DMS53 (cell line): Measurements from ENCODE around the gene ACTG1.

Experiments used
- DNase-seq: peaks from one replicate; lab custom pipeline; 2025; lab: John Stamatoyannopoulos, UW

Gene ACTG1

DNA sequence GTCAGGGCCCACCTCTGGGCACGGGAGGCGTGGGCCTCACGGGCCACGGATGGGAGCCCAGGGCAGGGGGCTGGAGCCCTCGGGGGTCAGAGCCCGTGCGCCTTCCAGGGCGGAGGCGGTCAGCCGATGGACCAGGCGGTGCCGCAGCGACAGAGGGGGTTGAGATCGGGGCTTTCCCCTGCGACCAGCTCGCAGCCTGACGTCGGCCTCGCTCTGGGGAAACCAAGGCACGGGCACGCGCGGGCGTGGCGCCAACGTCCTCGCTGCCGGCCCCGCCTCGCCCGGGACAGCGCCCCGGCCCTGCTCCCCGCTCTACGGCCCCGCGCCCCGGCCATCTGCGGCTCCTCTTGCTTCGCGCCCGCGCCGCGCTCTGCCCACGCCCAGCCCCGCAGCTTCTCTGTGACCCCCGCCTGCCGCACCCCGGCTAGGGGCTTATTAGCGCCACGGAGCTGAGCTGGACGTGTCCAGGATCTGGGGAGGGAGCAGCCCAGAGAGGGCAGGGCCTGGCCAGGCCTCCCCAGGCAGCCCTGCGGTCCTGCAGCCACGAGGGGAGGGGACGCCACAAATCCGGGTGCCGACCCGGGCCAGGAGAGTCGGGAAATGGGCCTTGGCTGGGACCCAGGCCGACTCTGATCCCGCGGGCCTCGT lies 13.5 kb downstream of the ACTG1 start:
- no peak for DNase-seq

DNA sequence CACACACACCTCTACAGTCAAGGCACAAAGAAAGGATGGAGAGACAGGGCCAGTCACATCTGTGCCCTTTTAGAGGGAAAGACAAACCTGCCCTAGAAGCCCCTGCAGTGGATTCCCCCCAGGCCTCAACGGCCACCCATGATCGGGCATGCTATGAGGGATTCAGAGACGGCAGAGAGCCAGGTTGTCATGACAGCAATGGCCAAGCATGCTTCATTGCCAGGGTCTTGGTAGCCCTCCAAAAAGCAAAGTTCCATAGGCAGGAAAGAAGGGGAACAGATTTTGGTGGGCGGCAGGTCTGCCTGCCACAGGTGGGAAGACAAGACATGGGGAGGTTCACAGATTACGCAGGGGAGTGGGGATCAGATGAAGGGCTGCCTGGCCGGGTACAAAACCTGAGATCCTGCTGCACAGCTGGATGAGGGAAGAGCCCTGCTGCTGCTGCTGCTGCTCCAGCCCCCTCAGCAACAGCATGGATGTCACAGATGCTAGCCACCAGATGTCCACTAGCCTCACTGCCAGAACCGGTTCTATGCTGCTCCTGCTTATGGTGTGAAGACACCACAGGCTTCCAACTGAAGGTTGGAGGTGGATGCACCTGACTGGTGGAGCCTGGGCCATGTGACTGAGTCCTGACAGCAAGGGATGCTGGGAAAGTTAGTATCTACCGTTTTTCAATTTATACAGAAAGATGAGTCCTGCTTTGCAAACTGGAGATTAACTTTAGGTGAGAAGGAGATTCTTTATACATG lies 17.8 kb downstream of the ACTG1 start:
- DNase-seq = peak; percentile 88

DNA sequence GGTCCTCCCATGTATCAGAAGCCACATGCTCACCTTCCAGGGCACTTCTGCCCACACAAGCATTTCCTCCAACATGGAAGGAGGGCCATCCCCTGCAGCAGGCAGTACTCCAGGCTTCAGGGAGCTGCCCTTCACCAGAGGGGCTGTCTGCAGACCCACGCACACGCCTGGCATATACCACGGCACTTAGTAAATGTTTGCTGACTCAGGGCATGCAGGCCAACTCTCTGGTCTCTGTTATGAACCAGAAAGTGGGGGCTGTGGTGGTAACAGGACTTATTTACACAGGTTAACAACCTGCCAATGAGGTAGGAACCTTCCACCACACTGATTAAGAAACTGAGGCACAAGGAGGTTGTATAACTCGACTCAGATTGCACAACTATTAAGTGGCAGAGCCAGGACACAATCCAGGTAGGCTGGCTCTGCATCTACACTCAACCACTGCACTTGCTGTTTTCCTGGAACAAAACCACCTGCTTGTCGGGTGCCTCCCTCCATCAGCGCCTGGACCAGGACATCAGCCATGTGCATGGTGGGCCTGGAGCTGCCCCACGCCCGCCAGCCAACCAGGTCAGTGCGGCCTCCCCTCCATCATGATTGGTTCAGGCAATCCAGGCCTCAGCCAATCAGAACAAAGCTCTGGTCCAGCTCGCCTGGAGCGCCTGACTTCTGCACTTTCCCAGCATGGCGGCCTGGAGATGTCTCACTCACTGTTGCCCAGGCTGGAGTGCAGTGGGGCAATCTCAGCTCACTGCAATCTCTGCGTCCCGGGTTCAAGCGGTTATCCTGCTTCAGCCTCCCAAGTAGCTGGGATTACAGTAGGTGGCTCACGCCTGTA lies 19.2 kb downstream of the ACTG1 start:
- no peak for DNase-seq

DNA sequence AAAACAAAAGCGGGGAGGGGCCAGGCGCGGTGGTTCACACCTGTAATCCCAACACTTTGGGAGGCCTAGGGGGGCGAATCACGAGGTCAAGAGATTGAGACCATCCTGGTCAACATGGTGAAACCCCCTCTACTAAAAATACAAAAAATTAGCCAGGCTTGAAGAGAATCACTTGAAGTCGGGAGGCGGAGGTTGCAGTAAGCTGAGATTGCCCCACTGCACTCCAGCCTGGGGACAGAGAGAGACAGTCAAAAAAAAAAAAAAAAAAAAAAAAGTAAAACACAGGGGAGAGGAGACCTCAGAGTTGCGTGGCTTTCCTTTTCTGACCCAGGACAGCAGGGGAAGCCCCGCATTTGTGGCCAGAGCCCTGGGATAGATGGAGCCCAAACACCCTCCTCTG lies 19.9 kb downstream of the ACTG1 start:
- no peak for DNase-seq

DNA sequence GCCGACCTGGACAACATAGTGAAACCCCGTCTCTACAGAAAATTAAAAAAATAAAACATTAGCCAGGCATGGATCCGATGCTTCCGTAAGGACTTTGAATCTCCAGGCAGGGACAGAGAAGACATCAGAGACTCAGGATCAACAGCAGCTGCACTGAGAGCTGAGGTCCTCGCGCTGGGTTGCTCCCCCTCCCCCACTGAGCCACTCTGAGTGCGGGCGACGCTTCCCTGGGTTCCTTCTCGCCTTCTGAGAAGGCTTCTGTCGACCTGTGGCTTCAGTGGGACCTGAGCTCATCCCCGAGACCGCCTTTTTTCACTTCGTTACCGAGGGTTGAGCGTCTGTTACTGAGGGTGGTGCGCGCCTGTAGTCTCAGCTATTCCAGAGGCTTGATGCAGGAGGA lies 20.4 kb downstream of the ACTG1 start:
- DNase-seq = no peak

DNA sequence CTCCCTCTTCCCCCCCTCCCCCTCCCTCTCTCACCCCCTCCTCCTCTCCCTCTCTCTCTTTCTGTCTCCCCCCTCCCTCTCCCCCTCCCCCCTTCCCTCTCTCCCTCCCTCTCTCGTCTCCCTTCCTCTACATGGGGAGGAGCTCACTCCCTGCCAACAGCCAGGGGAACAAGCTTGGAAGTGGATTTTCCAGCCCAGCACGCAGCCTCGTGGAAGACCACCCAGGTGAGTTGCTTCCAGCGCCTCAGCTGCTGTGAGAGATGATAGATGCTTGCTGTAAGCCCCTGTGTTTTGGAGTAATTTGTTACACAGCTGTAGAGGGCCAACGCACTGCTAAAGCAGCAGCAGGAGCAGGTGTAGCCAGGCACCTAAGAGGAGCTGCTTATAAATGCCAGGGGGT lies 20.8 kb downstream of the ACTG1 start:
- no peak for DNase-seq

DNA sequence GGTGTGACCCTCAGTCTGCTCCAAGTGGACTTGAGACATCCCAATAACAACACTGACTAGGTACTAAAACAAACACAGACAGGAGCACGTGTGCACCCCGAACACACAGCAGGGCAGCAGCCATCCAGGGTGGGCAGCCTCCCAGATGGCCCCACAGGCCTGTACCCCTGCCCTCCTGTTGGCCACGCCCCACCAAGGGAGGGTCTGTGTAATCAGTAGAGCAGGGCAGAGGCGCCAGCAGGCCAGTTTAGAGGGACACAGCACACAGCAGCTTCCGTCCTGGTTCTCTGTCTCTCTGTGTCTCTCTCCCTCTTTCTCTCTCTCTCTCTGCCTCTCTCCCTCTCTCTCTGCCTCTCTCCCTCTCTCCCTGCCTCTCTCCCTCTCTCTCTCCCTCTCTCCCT lies 21.4 kb downstream of the ACTG1 start:
- DNase-seq = peak; percentile 49

DNA sequence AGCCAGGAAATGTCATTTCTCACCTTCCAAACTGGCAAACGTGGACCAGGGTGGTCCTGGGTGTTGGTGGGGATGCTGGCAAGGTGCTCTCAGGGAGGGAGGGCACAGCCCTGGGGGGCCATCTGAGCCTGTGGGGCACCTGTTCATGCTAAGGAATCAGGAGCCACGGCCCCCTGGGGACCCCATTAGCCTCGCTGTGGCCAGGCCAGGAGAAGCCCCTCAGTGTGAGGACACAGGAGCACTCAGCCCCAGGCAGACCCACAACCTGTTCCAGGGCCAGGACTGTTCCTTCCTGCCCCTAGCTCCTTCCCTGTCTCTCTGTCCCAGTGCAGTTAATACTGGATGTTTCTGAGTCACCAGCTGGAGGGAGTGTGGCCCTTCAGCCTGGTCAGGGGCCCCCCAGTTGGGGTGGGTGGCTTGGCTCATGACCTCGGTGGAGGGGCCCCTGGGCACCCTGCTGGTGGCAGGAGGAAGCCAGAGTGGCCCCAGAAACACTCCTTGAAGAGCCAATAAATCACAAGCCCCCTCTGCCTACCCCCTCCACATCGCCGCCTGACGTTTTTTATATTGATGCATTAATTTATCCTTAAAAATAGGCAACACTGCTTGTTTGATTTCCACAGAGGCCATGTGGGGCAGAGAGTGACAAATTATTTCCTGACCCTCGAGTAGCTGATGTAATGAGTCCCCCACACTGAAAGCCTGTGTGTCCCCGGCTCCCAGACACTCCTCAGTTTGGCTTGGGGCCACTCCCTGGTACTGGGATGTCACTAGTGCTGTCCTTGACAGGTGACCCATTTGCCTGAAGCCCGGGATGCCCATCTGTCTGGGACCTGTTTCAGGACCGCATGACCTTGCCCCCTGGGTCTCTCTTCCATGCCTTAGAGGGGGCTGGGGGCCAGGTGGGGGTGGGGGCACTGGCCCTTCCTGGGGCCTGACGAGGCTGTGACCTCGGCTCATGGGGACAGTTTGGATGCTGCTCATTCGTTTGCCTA lies 22.3 kb downstream of the ACTG1 start:
- no peak for DNase-seq

DNA sequence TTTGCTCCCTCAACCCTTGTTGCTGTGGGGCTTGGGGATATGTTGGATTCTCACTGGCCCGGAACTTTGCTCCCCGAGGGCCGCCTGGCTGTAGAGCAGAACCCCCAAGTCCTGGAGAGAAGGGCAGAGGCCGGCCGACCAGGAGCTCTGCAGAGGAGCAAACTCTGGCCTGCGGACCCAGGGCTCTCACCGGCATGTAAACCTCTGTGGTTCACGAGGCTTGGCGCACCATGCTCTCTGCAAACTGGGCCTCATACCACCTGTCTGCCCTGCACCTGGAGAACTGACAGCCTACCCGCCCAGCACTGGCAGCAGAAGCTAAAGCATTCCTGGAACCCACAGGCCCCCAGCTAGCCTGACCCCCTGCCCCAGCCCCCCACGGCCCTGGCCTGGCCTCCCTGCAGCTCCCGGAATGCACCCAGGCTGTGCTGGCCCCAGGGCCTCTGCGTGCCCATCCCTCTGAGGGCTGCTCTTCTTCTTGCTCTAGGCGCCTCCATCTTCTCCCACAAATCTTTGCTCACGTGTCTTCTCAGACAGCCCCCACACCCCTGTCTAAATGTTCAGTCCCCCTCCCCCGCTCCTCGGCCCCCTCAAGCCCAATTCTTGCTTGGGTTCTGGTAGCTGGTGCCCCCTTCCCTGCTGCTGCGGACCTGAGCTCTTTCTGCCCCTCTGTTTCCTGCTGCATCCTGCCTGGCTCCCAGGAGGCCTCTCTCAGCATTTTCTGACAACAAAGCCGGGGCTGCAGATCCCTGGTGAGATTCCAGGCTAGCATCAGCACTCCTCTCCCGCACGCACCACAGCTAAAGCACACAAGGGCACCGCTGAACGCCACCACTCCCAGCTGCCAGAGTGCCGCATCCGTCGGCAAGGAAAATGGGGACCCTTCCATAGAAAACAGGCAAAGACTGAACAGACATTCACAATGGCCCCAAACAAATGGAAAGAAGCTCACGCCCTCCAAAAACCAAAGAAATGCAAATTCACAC lies 23.3 kb downstream of the ACTG1 start:
- peak; percentile 65 for DNase-seq

DNA sequence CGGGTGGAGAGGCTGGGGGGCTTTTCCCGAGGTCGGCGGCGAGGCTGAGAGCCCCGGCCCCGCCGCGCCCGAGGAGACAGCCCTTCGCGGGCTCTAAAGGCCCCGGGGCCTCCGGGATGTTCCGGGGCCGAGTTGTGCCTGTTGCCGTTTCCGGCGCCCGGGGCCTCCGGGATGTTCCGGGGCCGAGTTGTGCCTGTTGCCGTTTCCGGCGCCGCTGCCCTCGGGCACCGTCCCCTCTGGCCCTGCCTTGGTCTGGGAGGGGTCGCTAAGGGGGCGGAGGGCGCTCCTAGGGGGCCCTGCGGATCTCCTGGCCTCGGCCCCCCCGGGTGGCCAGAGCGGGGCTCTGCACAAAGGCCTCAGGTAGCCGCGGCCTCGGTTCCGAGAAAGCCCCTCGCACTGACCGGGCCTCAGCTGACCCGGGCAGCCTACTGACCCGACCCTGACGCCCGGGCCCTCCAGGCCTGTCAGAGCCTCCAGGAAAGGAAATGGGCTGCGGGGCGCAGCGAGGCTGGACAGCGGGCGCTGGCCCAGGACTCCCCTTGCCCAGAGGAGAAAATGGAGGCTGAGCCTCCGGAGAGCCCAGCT lies 24.2 kb downstream of the ACTG1 start:
- peak; percentile 67 for DNase-seq

DNA sequence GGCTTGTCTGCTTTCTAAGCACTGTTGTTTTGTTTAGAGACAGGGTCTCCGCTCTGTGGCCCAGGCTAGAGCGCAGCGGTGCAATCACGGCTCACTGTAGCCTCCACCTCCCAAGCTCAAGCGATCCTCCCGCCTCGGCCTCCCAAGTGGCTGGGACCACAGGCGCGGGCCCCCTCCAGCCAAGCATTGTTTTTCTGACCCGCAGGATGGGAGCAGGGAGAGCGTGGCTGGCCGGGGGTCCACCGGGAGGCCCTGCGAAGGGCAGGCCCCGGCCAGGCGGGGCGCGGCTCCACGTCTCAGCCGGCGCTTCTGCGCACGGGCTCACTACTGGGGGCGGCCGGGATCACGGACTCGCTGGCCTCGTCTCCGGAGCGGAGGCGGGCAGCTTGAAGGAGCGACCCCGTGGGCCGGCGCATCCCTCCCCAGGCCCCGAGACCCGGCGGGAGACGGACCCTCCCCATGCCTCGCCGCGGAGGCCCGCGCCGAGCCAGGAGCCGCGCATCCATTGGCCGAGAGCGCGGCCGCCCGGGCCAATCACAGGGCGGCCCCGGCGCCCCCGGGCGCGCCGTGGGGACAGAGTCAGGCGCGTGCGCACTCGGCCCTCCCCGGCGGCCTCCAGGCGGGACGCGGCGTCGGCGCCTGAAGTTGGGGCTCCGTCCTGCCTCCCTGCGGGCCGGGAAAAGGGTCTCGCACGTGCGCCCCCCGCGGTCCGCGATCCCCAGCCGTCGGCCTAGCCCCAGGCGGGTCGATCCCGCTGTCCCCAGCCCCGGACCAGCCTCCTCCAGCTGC lies 24.9 kb downstream of the ACTG1 start:
- peak; percentile 91 for DNase-seq

DNA sequence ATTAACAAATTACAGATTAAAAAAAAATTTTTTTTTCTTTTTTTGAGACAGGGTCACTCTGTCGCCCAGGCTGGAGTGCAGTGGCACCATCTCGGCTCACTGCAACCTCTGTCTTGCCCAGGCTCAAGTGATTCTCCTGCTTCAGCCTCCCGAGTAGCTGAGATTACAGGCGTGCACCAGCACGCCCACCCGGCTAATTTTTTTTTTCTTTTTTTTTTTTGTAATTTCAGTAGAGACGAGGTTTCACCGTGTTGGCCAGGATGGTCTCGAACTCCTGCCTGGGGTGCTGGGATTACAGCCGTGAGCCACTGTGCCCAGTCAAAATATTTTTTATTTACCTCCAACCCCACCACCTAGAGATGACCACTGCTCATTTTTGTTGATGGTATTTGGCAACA lies 25.5 kb downstream of the ACTG1 start:
- DNase-seq = no peak

DNA sequence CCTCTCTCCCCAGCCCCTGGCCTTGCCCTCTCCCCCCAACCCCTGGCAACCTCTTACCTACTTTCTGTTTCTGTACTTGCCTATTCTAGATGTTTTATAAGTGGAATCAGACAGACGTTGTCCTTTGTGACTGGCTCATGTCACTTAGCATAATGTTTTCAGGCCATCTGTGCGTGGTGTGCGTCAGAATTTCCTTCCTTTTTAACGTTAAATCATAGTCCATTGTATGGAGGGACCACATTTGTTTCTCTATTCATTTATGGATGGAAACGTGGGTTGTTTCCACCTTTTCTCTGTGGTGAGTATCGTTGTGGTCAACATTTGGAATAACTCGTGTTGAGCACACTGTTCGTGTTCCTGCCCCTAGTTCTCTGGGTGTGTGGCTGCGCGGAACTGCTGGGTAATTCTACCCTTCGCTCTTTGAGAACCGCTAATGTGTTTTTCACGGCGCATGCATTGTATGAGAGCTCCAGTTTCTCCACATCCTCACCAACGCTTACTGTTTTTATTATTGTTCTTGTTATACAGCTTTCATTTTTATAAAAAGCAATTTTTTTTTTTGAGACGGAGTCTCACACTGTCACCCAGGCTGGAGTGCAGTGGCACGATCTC lies 26.3 kb downstream of the ACTG1 start:
- DNase-seq = no peak

DNA sequence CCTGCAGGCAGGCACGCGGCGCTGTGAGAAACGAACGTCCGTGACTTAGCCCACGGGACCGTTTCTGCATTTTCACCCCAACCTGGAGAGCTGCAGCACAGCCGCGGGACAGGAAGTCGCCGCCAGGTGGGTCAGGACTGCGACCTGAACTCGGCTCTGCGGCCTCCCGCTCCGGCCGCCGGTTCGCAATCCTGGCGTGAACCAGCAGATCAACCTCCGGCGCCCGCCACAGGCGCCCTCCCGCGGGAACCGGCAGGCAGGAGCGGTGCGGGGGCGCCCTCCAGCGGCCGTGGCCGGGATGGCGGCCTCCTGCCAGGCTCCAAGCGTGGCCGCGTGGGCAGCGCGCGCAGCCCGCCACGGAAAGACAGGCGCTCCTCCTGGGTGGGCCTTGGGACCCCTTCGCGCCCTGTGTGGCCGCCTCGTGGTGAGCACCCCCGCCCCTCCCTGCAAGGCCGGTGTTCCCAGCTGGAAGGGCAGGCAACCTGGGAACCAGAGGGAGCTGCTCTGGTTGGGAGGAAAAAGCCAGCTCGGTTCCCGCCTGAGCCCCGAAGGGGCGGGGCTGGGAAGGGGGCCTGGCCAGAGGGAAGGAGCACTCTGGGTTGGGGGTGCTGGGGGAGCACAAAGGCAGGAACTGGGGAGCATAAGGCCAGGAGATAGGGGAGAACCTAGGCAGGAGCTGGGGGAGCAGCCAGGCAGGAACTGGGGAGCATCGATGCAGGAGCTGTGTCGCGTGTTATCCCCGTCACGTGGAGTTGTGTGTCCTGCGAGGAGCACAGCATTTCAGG lies 28.2 kb downstream of the ACTG1 start:
- DNase-seq = peak; percentile 95

DNA sequence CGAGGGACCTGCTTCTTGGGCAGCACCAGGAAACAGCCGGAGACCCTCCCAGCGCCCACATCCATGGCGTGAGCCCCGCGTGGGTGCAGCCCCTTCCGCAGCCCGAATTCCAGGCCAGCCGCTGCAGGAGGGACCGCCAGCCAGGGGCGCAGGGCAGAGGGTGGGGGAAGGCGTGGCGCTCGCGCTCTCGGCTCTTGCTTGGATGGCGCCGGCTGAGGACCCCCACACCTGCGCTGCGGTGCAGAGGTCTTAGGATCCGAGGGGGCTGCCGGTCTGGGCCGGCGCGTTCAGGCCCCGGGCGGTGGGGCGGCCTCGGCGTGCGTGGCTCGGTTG lies 28.8 kb downstream of the ACTG1 start:
- DNase-seq = peak; percentile 59

DNA sequence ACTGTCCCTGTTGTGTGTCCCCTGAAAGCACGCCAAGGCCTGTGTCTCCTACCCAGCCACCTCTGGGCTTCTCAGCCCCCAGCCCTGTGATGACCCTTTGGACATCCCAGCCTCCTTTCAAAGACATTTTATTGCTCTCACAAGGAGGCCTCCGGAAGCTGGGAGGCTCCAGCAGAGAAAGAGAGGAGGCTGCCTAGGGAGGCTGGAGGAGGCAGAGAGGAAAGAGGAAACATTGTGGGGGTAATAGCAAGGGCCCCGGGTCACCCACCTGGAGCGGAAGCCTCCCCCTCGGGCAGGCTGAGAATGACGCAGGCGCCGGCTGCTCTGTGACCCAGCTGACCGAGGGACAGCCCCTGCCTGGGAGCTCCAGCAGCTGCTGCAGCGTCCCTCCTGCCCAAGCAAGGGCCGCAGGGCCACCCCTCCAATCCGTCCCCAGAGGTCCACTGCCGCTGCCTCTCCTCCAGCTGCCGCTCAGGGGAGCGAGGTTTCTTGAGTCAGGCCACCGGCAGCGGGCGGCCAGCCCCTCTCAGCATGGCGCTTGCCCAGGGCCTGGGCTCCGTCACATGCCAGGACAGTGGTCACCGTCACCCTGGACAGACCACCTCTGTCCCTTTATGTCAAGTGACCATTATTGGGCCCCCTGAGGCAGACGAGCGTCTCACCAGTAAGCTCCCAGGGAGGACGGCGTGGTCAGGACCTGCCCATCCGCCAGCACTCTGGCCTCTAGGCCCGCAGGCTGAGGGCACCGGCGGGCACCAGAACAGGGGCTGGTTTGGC lies 29.3 kb downstream of the ACTG1 start:
- DNase-seq = peak; percentile 90

DNA sequence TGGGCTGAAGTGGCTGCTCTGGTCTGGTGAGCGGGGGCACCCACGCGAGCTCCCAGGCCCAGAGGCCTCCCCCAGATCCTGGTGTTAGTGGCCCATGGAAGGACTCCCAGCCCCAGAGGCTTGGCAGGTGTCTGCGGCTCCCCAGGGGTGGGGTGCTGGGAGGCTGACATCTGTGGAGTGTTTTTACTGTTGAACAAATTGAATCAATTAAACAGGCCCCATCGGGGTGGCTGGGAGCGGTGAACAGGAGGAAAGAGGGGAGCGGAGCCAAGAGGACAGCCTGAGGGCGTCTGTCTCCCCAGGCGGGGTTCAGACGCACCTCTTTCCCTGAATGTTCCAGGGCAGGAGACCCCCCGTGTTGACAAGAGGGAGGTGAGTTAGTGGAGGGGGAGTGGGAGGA lies 29.9 kb downstream of the ACTG1 start:
- peak; percentile 44 for DNase-seq
